Inflammatory macrophage treated with lipopolysaccharide for 1 hour (primary cell): ENCODE measurements around the gene SUSD4.
"Not testable (repeated sequence)": the region's sequence is repeated elsewhere in the genome, so short reads cannot be mapped to it uniquely, and the experiment has no call there.

ENCODE experiments used
- DNase-seq, 2 donors: peaks; one replicate each; pipeline ENCODE4 v3.0.0-alpha.2; 2020 to 2022

SUSD4 gene

GRCh38 chr1:223363856-223364684, at the start of gene SUSD4:
SUSD4 (minus strand) TSS chr1:223364176; CDS start chr1:223363425, 751 bp downstream.
- DNase-seq, result peak in 1 of 2 donors; percentile 5

GRCh38 chr1:223413216-223413615, 49.2 kb upstream of the SUSD4 start:
- no peak for DNase-seq

- no peak for DNase-seq
Observed at GRCh38 chr1:223411710-223412109, 47.7 kb upstream of the SUSD4 start.

GRCh38 chr1:223411309-223411708, 47.3 kb upstream of the SUSD4 start:
- no peak for DNase-seq

GRCh38 chr1:223410036-223410435, 46.1 kb upstream of the SUSD4 start:
- DNase-seq, result no peak

- DNase-seq, result no peak
Observed at GRCh38 chr1:223405507-223405906, 41.5 kb upstream of the SUSD4 start.

- no peak for DNase-seq
Observed at GRCh38 chr1:223403184-223403815, 39.3 kb upstream of the SUSD4 start.

- no peak for DNase-seq
Observed at GRCh38 chr1:223402790-223403142, 38.8 kb upstream of the SUSD4 start.

GRCh38 chr1:223401873-223402789, 38.2 kb upstream of the SUSD4 start:
- peak in 1 of 2 donors; percentile 22 for DNase-seq

GRCh38 chr1:223399393-223399792, 35.4 kb upstream of the SUSD4 start:
- DNase-seq, result not testable (repeated sequence)

- no peak for DNase-seq
Observed at GRCh38 chr1:223394706-223395105, 30.7 kb upstream of the SUSD4 start.

GRCh38 chr1:223394242-223394641, 30.3 kb upstream of the SUSD4 start:
- DNase-seq, result no peak

- DNase-seq, result no peak
Observed at GRCh38 chr1:223393275-223394214, 29.6 kb upstream of the SUSD4 start, which contains the start of gene CCDC185. CCDC185 (plus strand) TSS chr1:223393415; CDS start chr1:223393476, 61 bp downstream.

GRCh38 chr1:223390618-223391017, 26.6 kb upstream of the SUSD4 start:
- DNase-seq, result no peak

- no peak for DNase-seq
Observed at GRCh38 chr1:223386013-223386412, 22.0 kb upstream of the SUSD4 start.

GRCh38 chr1:223378754-223379153, 14.8 kb upstream of the SUSD4 start:
- no peak for DNase-seq

GRCh38 chr1:223374064-223374610, 10.2 kb upstream of the SUSD4 start:
- no peak for DNase-seq

- DNase-seq, result no peak
Observed at GRCh38 chr1:223364685-223365382, 858 bp upstream of the SUSD4 start.

- DNase-seq, result peak; percentile 10 to 68
Observed at GRCh38 chr1:223363057-223363855, 720 bp downstream of the SUSD4 start.

- no peak for DNase-seq
Observed at GRCh38 chr1:223358826-223359225, 5.2 kb downstream of the SUSD4 start.
